Measurements from ENCODE around the gene TMEM72. TPM values are rescaled to one million over a fixed set of nuclear protein-coding genes. Genes with fewer than 3 reads are reported as not detected.

The TMEM72 gene
- total and polyA plus RNA-seq, 2 of the 13 experiments (the other 11 are each of a cell fraction or from before 2014, with no cell fraction given): 0.04 TPM; not detected in 1

DNA sequence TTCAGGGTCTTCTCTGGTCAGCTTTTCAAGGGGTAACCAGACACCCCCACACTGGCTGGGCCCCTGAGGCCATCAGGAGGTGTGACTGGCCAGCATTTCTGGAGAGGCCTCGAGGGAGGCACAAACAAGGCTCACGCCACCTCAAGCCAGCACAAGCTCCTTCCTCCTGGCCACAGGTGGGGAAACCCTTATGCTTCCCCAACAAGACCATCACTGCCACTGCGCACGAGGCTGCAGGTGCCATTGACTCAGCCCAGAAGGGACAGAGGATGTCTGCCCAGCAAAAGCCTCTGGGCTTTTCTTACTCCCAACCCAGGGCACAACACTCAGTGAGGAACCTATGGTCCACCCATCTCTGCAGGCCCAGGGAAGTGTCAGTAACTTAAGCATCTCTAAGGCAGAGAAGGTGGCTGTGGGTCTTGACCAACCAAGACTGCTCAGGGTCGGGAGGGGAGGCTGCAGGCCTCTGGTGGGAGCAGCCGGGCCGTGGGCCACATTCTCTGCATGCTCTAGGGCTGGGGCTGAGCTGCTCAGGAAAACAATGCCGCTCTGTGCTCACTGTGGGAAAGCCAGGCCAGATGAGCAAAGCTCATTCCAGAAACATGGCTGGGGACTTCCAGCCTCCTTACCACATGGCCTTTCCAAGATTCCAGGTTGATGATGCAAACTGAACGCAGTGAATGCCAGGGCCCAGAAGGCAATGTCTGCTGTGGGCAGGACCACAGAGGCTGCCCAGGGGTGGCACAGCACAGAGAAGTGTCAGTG lies 24.2 kb downstream of the TMEM72 start (continued):
- TF ChIP-seq, protein P1, sequence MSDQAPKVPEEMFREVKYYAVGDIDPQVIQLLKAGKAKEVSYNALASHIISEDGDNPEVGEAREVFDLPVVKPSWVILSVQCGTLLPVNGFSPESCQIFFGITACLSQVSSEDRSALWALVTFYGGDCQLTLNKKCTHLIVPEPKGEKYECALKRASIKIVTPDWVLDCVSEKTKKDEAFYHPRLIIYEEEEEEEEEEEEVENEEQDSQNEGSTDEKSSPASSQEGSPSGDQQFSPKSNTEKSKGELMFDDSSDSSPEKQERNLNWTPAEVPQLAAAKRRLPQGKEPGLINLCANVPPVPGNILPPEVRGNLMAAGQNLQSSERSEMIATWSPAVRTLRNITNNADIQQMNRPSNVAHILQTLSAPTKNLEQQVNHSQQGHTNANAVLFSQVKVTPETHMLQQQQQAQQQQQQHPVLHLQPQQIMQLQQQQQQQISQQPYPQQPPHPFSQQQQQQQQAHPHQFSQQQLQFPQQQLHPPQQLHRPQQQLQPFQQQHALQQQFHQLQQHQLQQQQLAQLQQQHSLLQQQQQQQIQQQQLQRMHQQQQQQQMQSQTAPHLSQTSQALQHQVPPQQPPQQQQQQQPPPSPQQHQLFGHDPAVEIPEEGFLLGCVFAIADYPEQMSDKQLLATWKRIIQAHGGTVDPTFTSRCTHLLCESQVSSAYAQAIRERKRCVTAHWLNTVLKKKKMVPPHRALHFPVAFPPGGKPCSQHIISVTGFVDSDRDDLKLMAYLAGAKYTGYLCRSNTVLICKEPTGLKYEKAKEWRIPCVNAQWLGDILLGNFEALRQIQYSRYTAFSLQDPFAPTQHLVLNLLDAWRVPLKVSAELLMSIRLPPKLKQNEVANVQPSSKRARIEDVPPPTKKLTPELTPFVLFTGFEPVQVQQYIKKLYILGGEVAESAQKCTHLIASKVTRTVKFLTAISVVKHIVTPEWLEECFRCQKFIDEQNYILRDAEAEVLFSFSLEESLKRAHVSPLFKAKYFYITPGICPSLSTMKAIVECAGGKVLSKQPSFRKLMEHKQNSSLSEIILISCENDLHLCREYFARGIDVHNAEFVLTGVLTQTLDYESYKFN (CRISPR knock-in tag; conservative IDR thresholded peaks at IDR 0.05): peak; percentile 72
- no peak for TF ChIP-seq SRSF4 (IDR thresholded peaks at IDR 0.05; ENCODE audit: low read depth, low read length, poor library complexity, severe bottlenecking)
- TF ChIP-seq SIX4 (CRISPR knock-in tag; IDR thresholded peaks at IDR 0.05): peak; percentile 44; the same call in 1 of the 2 replicates
- TF ChIP-seq ZNF780A (CRISPR knock-in tag; IDR thresholded peaks at IDR 0.05): peak; percentile 70; the same call in 1 of the 2 replicates
- TF ChIP-seq, protein P2, sequence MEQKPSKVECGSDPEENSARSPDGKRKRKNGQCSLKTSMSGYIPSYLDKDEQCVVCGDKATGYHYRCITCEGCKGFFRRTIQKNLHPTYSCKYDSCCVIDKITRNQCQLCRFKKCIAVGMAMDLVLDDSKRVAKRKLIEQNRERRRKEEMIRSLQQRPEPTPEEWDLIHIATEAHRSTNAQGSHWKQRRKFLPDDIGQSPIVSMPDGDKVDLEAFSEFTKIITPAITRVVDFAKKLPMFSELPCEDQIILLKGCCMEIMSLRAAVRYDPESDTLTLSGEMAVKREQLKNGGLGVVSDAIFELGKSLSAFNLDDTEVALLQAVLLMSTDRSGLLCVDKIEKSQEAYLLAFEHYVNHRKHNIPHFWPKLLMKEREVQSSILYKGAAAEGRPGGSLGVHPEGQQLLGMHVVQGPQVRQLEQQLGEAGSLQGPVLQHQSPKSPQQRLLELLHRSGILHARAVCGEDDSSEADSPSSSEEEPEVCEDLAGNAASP (CRISPR knock-in tag; IDR thresholded peaks at IDR 0.05; ENCODE audit: borderline replicate concordance): peak; percentile 65
- TF ChIP-seq ZNF550 (CRISPR knock-in tag; IDR thresholded peaks at IDR 0.05; ENCODE audit: borderline replicate concordance): no peak
- TF ChIP-seq, protein P3, sequence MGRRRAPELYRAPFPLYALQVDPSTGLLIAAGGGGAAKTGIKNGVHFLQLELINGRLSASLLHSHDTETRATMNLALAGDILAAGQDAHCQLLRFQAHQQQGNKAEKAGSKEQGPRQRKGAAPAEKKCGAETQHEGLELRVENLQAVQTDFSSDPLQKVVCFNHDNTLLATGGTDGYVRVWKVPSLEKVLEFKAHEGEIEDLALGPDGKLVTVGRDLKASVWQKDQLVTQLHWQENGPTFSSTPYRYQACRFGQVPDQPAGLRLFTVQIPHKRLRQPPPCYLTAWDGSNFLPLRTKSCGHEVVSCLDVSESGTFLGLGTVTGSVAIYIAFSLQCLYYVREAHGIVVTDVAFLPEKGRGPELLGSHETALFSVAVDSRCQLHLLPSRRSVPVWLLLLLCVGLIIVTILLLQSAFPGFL (CRISPR knock-in tag; IDR thresholded peaks at IDR 0.05): no peak
- no peak for TF ChIP-seq RFX1 (IDR thresholded peaks at IDR 0.05)
- TF ChIP-seq RAD51 (IDR thresholded peaks at IDR 0.05; ENCODE audit: borderline replicate concordance): no peak
- TF ChIP-seq NR2F1 (CRISPR knock-in tag; IDR thresholded peaks at IDR 0.05): peak in 1 of 2 experiments; percentile 8; a peak in 1 of 4 replicates
- peak; percentile 64; the same call in 1 of the 2 replicates for TF ChIP-seq KDM2A (CRISPR knock-in tag; IDR thresholded peaks at IDR 0.05; ENCODE audit: borderline replicate concordance, low read depth)
- TF ChIP-seq ZNF350 (CRISPR knock-in tag; IDR thresholded peaks at IDR 0.05; ENCODE audit: borderline replicate concordance, low read depth): peak; percentile 80; the same call in 1 of the 2 replicates
- TF ChIP-seq, protein P4, sequence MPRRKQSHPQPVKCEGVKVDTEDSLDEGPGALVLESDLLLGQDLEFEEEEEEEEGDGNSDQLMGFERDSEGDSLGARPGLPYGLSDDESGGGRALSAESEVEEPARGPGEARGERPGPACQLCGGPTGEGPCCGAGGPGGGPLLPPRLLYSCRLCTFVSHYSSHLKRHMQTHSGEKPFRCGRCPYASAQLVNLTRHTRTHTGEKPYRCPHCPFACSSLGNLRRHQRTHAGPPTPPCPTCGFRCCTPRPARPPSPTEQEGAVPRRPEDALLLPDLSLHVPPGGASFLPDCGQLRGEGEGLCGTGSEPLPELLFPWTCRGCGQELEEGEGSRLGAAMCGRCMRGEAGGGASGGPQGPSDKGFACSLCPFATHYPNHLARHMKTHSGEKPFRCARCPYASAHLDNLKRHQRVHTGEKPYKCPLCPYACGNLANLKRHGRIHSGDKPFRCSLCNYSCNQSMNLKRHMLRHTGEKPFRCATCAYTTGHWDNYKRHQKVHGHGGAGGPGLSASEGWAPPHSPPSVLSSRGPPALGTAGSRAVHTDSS (CRISPR knock-in tag; conservative IDR thresholded peaks at IDR 0.05): no peak
- TF ChIP-seq ZNF652 (CRISPR knock-in tag; IDR thresholded peaks at IDR 0.05; ENCODE audit: borderline replicate concordance, low read depth): no peak
- TF ChIP-seq ZNF558 (CRISPR knock-in tag; IDR thresholded peaks at IDR 0.05; ENCODE audit: borderline replicate concordance): no peak
- TF ChIP-seq ARID2 (CRISPR knock-in tag; IDR thresholded peaks at IDR 0.05; ENCODE audit: borderline replicate concordance): 0 out of 2 replicates have a peak, but pooled peaks have one; percentile 80
- TF ChIP-seq HNRNPL (IDR thresholded peaks at IDR 0.05; ENCODE audit: low read depth, low read length): peak; percentile 94
- no peak for TF ChIP-seq NR3C1 (CRISPR knock-in tag; IDR thresholded peaks at IDR 0.05)
- TF ChIP-seq TSC22D2 (CRISPR knock-in tag; IDR thresholded peaks at IDR 0.05; ENCODE audit: borderline replicate concordance): no peak; the same call in none of the 2 replicates
- no peak for TF ChIP-seq ZNF460 (CRISPR knock-in tag; IDR thresholded peaks at IDR 0.05; ENCODE audit: borderline replicate concordance)
- TF ChIP-seq GFI1 (CRISPR knock-in tag; IDR thresholded peaks at IDR 0.05; ENCODE audit: borderline replicate concordance): no peak
